ENCODE results near the gene SHROOM2.
A peak's percentile ranks its signal among the peaks of the same experiment; 100 is the strongest.

Gene SHROOM2

DNA sequence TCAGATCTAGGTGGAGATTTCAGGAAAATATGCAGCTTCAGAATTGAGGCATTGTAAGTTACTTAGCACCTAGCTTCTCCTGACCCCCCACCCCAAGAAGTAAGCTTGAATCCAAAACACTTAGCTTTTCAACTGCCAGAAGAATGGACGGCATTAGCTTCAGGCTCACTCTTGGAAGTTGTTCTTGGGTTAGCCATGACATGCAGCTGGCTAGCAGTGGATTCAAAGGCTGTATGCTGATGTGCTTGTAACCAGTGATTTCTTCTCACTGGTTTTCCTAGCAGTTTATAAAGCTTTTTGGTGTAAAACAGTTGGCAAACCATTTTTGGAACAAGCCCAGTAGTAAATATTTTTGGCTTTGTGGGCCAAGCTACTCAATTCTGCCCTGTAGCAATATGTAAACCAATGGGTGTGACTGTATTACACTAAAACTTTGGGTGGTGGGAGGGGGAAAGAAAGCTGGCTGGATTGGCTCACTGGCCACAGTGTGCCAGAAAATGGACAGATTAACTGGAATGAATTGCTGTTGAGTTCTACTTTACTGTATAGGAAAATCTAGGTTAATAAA lies 85.6 kb downstream of the SHROOM2 start:
- DNase-seq, result no peak

GRCh38 chrX:9873360-9873759 lies 87.1 kb downstream of the SHROOM2 start:
- no peak for DNase-seq

DNA sequence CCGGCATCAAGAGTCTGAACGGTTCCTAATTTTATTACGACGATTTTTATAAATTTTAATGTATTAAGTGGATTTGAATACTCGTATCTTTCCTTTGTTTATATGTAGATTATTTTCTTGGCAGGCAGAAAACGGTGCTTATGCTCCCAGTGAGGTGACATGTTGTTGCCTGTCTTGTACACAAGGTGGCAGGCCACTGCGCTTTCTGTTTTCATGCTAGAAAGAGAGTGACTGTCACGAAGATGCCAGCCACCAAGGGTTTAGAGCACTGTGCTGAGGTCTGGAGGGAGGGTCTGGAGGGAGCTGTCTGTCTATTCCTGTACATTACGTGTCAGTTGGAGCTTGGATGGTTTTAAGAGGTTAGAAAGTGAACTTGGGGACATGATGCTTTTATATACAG lies 87.7 kb downstream of the SHROOM2 start:
- peak; percentile 47 for DNase-seq

- no peak for DNase-seq
These were observed 88.3 kb downstream of the SHROOM2 start for GRCh38 chrX:9874483-9874882.

GRCh38 chrX:9875801-9876200 lies 89.6 kb downstream of the SHROOM2 start:
- no peak for DNase-seq

- DNase-seq, result no peak
These were observed 90.0 kb downstream of the SHROOM2 start for GRCh38 chrX:9876201-9876600.

DNA sequence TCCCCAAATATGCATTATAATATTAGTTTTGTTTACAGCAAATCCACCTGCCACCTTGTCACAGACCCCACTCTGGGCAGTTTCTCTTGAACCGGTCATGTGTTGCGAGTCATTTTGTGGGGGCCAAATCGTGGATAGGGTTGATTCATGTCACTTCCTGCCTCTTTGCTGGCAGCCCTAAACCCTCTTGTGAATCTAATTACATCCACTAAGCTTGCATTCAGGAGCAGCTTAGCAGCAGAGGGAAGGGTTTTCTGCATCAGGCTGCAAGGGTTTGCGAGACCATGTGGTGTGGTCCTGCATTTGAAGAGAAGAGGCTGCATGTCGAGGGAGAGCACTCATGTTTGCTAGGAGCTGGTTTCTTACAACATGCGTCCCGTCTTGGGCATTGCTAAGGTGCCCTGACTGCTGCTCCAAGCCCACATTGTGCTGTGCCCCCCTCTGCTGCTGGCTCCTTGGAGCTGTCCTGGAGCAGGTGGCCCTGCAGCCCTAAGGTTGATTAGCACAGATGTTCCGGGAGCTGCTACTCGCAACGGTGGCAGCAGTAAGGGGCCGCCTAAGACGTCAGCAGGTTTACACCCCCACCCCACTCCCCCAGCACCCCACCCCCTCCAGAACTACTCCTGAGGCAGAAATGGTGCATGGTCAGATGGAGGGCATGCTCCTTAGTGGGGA lies 92.1 kb downstream of the SHROOM2 start:
- DNase-seq, result no peak

- no peak for DNase-seq
These were observed 94.0 kb downstream of the SHROOM2 start for GRCh38 chrX:9880237-9880636.

DNA sequence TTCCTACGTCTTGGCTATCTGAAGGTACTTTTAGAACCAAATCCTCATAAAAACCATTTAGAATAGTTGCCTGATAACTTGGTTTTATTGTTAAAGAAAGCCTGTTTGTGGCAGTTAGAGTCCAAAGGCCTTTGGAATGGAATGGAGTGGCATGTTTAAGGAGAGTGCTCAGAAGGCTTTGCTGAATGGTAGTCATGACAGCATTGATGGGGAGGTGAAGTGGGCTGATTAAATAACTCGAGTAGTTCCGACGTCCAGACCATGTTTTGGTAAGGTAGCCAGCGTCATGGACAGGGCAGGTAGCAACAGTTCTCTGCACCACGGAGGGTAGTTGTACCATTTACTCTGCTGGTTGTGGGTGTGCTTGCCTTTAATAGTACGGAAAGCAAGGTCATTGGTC lies 94.6 kb downstream of the SHROOM2 start:
- no peak for DNase-seq

- DNase-seq, result no peak
These were observed 96.6 kb downstream of the SHROOM2 start for GRCh38 chrX:9882669-9883446.

- DNase-seq, result no peak
These were observed 98.0 kb downstream of the SHROOM2 start for GRCh38 chrX:9884031-9884779.

DNA sequence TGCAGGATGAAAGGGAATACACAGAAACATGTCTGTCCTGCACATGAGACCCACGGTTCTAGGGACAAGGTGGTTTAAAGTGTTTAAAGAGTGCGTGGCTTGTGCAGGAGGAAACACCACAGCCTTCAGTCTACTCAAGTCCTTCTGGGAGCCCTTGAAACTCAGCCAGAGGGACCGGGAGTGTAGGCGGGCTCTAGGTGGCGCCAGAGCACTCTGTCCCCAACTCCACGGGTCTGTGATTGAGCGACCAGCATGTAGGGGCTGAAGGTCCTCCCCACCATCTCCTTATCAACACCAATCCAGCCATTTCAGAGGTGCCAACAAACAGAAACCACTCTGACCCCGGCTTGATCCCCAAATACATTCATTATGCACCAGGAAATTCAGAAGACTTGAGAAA lies 98.9 kb downstream of the SHROOM2 start:
- peak; percentile 62 for DNase-seq

DNA sequence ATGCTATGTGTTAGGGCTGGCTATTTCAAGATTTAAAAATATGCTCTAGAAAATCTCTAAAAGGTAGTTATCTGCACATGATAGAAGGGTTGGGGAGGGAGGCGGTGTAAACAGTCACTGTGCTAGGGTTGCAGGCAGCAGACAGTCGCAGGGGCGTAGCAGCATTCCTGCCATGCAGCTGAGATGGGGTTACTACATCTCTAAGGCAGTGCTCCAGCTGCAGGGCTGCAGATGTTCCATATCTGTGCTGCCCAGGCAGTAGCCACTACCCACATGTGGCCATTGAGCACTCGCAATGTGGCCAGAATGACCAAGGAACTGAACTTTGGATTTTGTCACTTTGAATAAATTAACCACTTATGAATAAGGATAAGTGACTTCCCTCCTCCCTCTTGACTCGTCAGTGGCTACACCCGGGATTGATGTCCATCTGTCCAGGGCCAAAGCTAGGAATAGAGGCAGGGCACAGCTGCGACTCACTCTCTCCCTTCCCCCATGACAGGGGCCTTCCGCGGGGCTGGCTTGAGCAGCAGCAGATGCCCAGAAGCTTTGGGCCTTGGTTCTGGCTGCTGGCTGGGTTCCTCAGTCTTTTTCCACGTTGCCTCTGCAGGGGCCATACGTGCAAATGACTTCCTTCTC lies 101.5 kb downstream of the SHROOM2 start:
- no peak for DNase-seq

DNA sequence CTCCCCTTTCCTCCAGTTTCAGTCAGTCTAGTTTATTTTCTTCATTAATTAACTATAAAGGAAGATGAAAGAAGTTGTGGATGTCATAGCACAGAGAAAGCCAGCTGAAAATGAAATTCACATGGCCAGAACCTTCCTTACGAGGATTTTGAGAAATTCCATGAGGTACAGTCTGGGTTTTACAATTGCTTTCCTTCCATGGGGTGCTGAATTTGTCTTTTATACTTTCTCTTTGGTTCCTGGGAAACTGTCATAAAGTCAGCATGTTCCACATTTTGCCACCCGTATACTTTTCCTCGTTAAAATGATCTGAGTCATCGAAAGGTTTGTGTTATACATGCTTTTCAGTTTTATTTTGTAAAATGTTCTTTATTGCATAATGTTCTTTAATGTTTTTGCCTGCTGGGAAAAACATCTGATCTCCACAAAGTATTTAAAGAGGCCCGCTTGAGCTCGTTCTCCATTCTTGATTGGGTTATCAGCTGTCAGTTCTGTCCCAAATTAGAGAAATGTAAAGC lies 102.8 kb downstream of the SHROOM2 start:
- DNase-seq, result no peak

GRCh38 chrX:9890681-9891091 lies 104.5 kb downstream of the SHROOM2 start:
- no peak for DNase-seq

DNA sequence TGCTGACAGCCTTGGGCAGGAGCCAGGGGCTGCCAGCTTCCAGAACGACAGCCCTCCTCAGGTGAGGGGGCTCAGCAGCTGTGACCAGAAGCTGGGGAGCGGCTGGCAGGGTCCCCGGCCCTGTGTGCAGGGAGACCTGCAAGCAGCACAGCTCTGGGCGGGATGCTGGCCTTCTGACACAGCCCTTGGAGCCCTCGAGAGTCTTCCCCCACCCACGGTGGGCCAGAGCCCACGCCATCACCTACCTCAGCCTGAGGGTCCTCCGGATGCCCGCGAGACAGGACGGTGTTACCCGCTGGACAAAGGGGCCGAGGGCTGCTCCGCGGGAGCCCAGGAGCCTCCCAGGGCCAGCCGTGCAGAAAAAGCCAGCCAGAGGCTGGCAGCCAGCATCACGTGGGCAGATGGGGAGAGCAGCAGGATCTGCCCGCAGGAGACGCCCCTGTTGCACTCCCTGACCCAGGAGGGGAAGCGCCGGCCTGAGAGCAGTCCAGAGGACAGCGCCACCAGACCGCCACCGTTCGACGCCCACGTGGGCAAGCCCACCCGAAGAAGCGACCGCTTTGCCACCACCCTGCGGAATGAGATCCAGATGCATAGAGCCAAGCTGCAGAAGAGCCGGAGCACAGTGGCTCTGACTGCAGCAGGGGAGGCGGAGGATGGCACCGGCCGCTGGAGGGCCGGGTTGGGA lies 109.1 kb downstream of the SHROOM2 start:
- DNase-seq, result no peak

GRCh38 chrX:9897761-9898161 lies 111.5 kb downstream of the SHROOM2 start:
- no peak for DNase-seq

DNA sequence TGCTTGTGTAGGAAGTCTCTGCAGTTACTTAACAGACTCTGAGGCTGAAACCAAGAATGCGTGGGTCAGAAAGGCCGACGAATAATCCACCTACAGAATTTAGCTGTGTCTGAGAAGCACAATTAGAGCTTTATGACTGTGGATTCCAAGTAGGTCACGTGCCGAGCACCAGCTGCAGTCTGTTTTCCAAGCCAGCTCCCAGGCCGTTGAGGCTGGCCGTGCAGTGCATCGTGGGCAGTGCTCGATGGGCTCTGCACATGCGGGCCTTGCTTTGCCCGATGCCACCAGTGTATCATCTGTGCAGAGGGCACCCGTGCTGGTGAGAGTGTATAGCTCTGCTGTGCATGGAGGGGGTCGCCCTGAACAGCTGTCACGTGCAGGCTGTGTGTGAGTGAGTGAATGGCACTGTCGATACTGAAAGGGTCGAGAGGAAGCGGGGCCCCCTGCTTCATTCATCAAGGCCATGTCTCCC lies 113.4 kb downstream of the SHROOM2 start:
- DNase-seq, result no peak

DNA sequence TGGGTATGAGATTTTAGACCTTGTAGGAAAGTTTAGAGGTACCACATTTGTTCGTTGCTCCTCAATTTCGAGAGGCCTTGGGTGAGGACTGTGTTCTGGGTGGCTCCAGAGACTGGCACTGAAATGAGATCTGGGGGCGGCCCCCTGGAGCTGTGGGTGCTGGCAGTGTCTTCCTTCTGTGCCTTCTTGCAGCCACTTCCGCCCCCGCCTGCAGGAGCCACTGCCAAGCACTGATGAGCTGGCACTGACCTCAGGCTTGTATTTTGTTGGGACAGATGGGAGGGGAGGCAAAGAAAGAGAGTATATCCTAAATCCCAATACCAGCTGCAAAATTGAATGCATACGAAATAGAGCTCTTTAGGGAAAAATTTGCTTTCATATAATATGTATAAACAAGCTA lies 116.4 kb downstream of the SHROOM2 start:
- DNase-seq, result no peak

DNA sequence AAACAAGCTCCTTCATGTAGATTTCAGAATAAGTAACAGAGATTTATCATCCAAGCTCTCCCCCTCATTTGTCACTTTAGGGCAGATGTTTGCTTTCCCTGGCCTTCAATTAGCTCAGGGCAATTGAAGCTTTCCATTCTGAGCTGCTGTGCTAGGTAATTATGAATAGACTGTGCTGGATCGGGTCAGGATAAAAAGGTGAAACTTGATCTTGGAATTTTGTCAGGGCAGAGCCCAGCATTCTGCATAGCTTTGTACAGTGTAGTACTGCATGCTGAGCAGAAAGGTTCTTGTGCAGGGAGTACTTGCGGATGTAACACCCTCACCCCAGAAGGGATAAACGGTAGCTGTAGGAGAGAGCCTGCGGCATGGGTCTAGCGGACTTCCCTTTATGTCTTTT lies 116.9 kb downstream of the SHROOM2 start:
- DNase-seq, result no peak

- DNase-seq, result no peak
These were observed 119.1 kb downstream of the SHROOM2 start for GRCh38 chrX:9905288-9905687.

DNA sequence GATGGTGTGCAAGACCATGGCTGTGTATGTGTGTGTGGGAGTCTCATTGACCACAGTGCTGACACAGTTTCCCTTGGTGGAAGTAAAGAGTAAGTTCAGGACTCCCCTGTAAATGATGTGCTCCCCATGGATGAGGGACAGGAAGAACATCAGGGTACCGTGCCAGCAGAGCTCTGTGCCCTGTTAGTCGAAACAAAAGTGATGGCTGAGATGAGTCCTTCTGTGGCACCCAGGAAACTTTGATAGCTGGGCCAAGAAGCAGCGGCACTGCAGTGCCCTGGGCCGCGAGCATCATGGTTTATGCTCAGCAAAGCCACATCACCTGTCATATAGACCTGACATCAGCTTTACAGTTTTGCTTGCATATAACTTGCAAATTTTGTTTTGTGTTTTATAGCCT lies 119.5 kb downstream of the SHROOM2 start:
- DNase-seq, result no peak

All from suppressor macrophage treated with lipopolysaccharide for 4 hours (primary cell).